ENCODE results near the gene GABARAP. TPM values are rescaled to one million over a fixed set of nuclear protein-coding genes. Genes with fewer than 3 reads are reported as not detected.
A peak's percentile ranks its signal among the peaks of the same experiment; 100 is the strongest.
"Not testable (repeated sequence)": the region's sequence is repeated elsewhere in the genome, so short reads cannot be mapped to it uniquely, and the experiment has no call there.

Gene GABARAP
- total and polyA plus RNA-seq, 7 experiments from 2014 or later, result 214 to 950 (median 296) TPM

DNA sequence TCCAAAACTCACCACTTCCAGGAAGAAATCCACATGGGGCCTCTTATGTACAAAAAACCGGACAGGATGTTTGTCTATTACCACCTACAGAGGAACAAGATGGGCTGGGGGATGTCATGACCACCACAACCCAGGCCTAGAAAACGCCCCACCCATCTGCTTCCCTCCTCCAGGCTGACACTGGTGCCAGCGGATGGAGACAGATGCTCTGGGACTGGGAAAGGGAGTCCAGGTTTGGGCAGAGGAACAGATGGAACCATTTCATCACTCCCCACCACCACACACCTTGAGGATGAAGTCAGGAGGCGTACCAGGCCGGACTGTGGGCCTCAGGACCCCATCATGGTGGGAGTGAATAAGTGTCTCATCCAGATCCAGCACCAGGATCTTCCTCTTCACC lies 4.5 kb upstream of the GABARAP start:
- peaks cover 8 to 35% (median 14%) of the 10 kb centered on the region in 3 experiments for H3K36me3 ChIP-seq (ENCODE audit: control insufficient read depth in 2 of 3, insufficient read depth in 3 of 3, low read length in 3 of 3)
- peak overlapping the region; percentile 20 for H3K27ac ChIP-seq (ENCODE audit: low read depth, low read length)
- no peaks in the 10 kb centered on the region for H3K27me3 ChIP-seq (ENCODE audit: control insufficient read depth in 2 of 2, insufficient read depth in 2 of 2, low read length in 2 of 2)
- H3K4me1 Mint-ChIP-seq, result peaks cover 22 to 51% (median 38%) of the 10 kb centered on the region in 7 donors
- ChIA-PET POLR2A (interaction anchor here (0.6 to 2.5 kb wide), 3 partner anchors 13 to 32 kb away, joined by 3 to 6 read pairs (median 6); partner anchors contain the start of gene DVL2), CTCF (interaction anchor here (2.2 kb wide), 1 partner anchor 23 kb away, joined by 6 read pairs; no protein-coding TSS in a partner anchor)
- peak in 1 of 9 donors; percentile 3 for DNase-seq
- H3K4me1 ChIP-seq (ENCODE audit: control insufficient read depth in 2 of 2, insufficient read depth in 2 of 2, low read length in 2 of 2), result peaks cover 15 to 28% of the 10 kb centered on the region in 2 donors
- no peak overlapping the region for H3K4me3 Mint-ChIP-seq
- H3K4me3 ChIP-seq (ENCODE audit: low read length), result no peak overlapping the region
- peaks cover 0 to 6% (median 0%) of the 10 kb centered on the region in 11 donors for H3K9me3 Mint-ChIP-seq
- H3K27ac Mint-ChIP-seq, result peak overlapping the region in 5 of 9 donors; percentile 0 to 71 (median 20)
- ATAC-seq, result no peak
- H3K9me3 ChIP-seq (ENCODE audit: control insufficient read depth in 2 of 3, low read length in 3 of 3), result no peaks in the 10 kb centered on the region
- H3K36me3 Mint-ChIP-seq, result peaks cover 5 to 21% (median 10%) of the 10 kb centered on the region in 5 donors
- H3K27me3 Mint-ChIP-seq, result peaks cover 0 to 6% (median 0%) of the 10 kb centered on the region in 5 donors
- intact Hi-C loops (cut with micrococcal nuclease), result no loop called here

DNA sequence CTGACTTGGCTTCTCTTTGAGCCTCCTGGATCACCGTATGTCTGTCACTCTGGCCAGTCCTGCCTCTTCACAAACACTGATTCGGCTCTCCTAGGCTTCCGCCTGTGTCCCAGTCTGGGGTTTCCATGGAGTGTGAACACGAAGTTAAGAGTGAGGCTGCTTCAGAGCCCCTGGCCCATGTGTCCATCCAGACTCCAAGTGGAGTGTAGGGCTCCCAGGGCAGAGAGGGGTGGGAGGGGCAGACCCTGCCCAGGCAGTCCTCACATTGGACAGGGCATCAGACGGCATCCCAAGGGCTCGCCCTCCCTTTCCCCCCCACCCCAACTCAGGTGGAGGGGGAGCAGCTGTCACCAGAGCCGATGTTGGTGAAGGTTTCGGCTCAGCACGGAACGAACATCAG lies 1.6 kb upstream of the GABARAP start:
- Mint-ChIP-seq H3K27ac (peak overlapping the region in 8 of 9 donors; percentile 31 to 100 (median 96)), H3K36me3 (peaks cover 5 to 31% (median 19%) of the 10 kb centered on the region in 5 donors), H3K4me3 (peak overlapping the region in 5 of 10 donors; percentile 47 to 95 (median 91)), H3K4me1 (peaks cover 24 to 52% (median 41%) of the 10 kb centered on the region in 7 donors)
- ATAC-seq; H3K27me3 Mint-ChIP-seq; H3K9me3 Mint-ChIP-seq; H3K27me3 ChIP-seq (ENCODE audit: control insufficient read depth in 2 of 2, insufficient read depth in 2 of 2, low read length in 2 of 2); H3K4me3 ChIP-seq (ENCODE audit: low read length); DNase-seq; H3K9me3 ChIP-seq (ENCODE audit: control insufficient read depth in 2 of 3, low read length in 3 of 3); CTCF ChIA-PET: not testable (repeated sequence)
- POLR2A ChIA-PET, result interaction anchor here (1.8 to 6.3 kb wide), 2 partner anchors 6 to 208 kb away, joined by 5 to 78 read pairs; partner anchors contain the start of genes CTDNEP1, ELP5 and SLC16A13
- H3K27ac ChIP-seq (ENCODE audit: low read depth, low read length), result peak overlapping the region; percentile 7
- H3K4me1 ChIP-seq (ENCODE audit: control insufficient read depth in 2 of 2, insufficient read depth in 2 of 2, low read length in 2 of 2), result peaks cover 22 to 31% of the 10 kb centered on the region in 2 donors
- intact Hi-C loops (cut with micrococcal nuclease), result loop anchor here (2.0 to 5.0 kb wide), 3 partner anchors 209 to 592 kb away; partner anchors contain the start of genes C17orf100 (in 1 of the 2) and MED31 (in 1 of the 2)
- H3K36me3 ChIP-seq (ENCODE audit: control insufficient read depth in 2 of 3, insufficient read depth in 3 of 3, low read length in 3 of 3), result peaks cover 13 to 42% (median 21%) of the 10 kb centered on the region in 3 experiments

DNA sequence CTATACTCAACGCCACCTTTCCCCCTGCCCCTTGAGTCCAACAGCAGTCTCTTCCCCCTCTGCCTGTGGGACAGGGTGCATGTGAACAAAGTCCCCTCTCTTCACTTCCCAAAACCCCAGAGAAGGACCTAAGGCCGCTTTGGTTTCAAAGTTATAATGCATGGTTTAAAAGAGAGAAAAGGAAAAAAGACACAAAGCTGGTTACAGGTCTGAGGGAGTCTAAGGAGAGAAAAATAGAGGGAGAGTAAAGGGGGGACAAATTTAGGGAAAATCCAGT lies 1.1 kb upstream of the GABARAP start:
- CTCF ChIA-PET, result no interaction called here
- H3K27ac Mint-ChIP-seq, result peak overlapping the region; percentile 71 to 100 (median 96)
- intact Hi-C loops (cut with micrococcal nuclease), result loop anchor here (2.0 to 5.0 kb wide), 3 partner anchors 209 to 591 kb away; partner anchors contain the start of genes C17orf100 (in 1 of the 2) and MED31 (in 1 of the 2)

DNA sequence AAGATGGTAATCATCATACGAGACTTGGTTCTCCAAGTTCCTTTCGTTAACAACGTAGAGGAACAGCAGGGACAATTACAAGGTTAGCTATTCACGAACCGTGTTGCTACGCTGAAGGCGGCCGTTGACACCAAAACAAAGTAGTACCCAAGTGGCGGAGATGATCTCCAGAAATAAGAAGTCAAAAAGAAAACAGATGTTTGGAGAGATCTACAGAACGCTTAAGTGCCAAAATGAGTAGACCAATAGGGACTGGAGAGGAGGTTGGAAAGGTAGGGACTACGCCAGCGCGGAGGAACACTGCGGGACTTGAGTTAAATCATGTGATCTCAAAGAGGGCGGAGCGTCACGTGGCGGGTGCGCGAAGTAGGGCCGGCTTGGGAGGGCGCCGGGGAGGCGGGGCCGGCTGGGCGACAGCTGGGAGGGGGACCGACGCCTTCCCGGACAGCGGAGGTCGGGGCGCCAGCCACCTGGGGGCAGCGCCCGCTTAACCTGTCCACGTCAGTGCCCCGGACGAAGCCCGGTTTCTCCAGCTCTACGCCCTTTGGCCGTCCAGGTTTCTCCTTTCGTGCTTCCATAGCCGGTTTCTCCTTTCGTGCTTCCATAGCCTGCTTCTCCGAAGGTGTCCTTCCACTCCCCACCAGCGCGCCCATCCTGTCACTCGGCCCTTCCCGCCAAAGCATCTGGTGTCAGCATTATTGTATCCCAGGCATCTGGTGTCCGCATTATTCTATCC lies 636 bp upstream of the GABARAP start:
- H3K36me3 ChIP-seq (ENCODE audit: control insufficient read depth in 2 of 3, insufficient read depth in 3 of 3, low read length in 3 of 3), result peaks cover 13 to 45% (median 21%) of the 10 kb centered on the region in 3 experiments
- Mint-ChIP-seq H3K36me3 (peaks cover 5 to 31% (median 19%) of the 10 kb centered on the region in 5 donors), H3K4me1 (peaks cover 23 to 46% (median 36%) of the 10 kb centered on the region in 7 donors), H3K27me3 (peaks cover 0 to 5% (median 0%) of the 10 kb centered on the region in 5 donors), H3K4me3 (peak overlapping the region; percentile 88 to 98 (median 96)), H3K9me3 (peaks cover 0 to 9% (median 0%) of the 10 kb centered on the region in 11 donors), H3K27ac (peak overlapping the region; percentile 96 to 100 (median 98))
- peak overlapping the region; percentile 100 for H3K4me3 ChIP-seq (ENCODE audit: low read length)
- peak overlapping the region; percentile 92 for H3K27ac ChIP-seq (ENCODE audit: low read depth, low read length)
- no peaks in the 10 kb centered on the region for H3K9me3 ChIP-seq (ENCODE audit: control insufficient read depth in 2 of 3, low read length in 3 of 3)
- peak; percentile 66 for ATAC-seq
- H3K4me1 ChIP-seq (ENCODE audit: control insufficient read depth in 2 of 2, insufficient read depth in 2 of 2, low read length in 2 of 2), result peaks cover 22 to 28% of the 10 kb centered on the region in 2 donors
- ChIA-PET POLR2A (interaction anchor here (0.6 to 14.4 kb wide), 17 partner anchors 7 to 1774 kb away, joined by 3 to 265 read pairs (median 4); partner anchors contain the start of genes ACADVL, ACAP1, CTDNEP1 and DHX33), CTCF (interaction anchor here (0.7 to 1.8 kb wide), 4 partner anchors 9 to 191 kb away, joined by 3 to 6 read pairs (median 4); partner anchors contain the start of genes ACADVL, CTDNEP1, DLG4 and ELP5)
- no peaks in the 10 kb centered on the region for H3K27me3 ChIP-seq (ENCODE audit: control insufficient read depth in 2 of 2, insufficient read depth in 2 of 2, low read length in 2 of 2)
- peak; percentile 85 to 96 (median 94) for DNase-seq
- intact Hi-C loops (cut with micrococcal nuclease), result loop anchor here (2.0 to 5.0 kb wide), 3 partner anchors 208 to 591 kb away; partner anchors contain the start of genes C17orf100 (in 1 of the 2) and MED31 (in 1 of the 2)

More for the DNA sequence above, 1.1 kb upstream of the GABARAP start:
- Mint-ChIP-seq H3K4me1 (peaks cover 23 to 47% (median 37%) of the 10 kb centered on the region in 7 donors), H3K4me3 (peak overlapping the region; percentile 80 to 97 (median 92)), H3K27me3 (peaks cover 0 to 5% (median 0%) of the 10 kb centered on the region in 5 donors), H3K9me3 (peaks cover 0 to 9% (median 0%) of the 10 kb centered on the region in 11 donors), H3K36me3 (peaks cover 5 to 31% (median 19%) of the 10 kb centered on the region in 5 donors)
- H3K4me3 ChIP-seq (ENCODE audit: low read length), result peak overlapping the region; percentile 100
- DNase-seq, result no peak
- H3K27me3 ChIP-seq (ENCODE audit: control insufficient read depth in 2 of 2, insufficient read depth in 2 of 2, low read length in 2 of 2), result no peaks in the 10 kb centered on the region
- peaks cover 13 to 45% (median 21%) of the 10 kb centered on the region in 3 experiments for H3K36me3 ChIP-seq (ENCODE audit: control insufficient read depth in 2 of 3, insufficient read depth in 3 of 3, low read length in 3 of 3)
- POLR2A ChIA-PET, result interaction anchor here (1.0 to 14.4 kb wide), 8 partner anchors 7 to 208 kb away, joined by 3 to 265 read pairs (median 6); partner anchors contain the start of genes ACADVL, ACAP1, CTDNEP1 and DLG4
- no peak for ATAC-seq
- H3K9me3 ChIP-seq (ENCODE audit: control insufficient read depth in 2 of 3, low read length in 3 of 3), result no peaks in the 10 kb centered on the region
- peak overlapping the region; percentile 92 for H3K27ac ChIP-seq (ENCODE audit: low read depth, low read length)
- H3K4me1 ChIP-seq (ENCODE audit: control insufficient read depth in 2 of 2, insufficient read depth in 2 of 2, low read length in 2 of 2), result peaks cover 22 to 28% of the 10 kb centered on the region in 2 donors

DNA sequence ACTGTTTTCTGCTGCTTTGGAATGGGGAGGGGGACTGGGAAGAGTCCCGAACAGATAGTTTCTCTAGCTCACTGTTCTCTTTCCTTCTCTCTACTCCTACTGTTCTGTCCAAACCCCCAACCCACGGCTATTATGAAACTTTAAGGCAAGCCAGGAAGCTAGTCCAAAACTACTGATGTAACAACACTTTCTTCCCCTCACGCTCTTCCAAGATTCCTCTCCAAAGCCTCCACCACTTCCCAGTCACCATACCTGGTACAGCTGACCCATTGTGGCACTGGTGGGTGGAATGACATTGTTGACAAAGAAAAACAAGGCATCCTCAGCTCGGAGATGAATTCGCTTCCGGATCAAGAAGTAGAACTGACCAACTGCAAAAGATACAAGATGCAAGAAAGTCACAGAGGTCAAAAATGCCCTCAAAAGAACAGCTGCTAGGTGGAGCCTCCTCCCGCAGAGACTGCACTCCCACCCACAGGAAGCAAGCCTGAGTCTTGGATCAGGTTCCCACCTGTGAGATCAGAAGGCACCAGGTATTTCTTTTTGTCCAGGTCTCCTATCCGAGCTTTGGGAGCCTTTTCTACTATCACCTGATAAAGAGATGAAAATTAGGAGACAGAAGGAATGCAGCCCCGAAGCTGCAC lies 1.0 kb downstream of the GABARAP start:
- H3K27ac ChIP-seq (ENCODE audit: low read depth, low read length), result peak overlapping the region; percentile 92
- H3K36me3 ChIP-seq (ENCODE audit: control insufficient read depth in 2 of 3, insufficient read depth in 3 of 3, low read length in 3 of 3), result peaks cover 8 to 44% (median 19%) of the 10 kb centered on the region in 3 experiments
- peaks cover 7 to 31% (median 21%) of the 10 kb centered on the region in 5 donors for H3K36me3 Mint-ChIP-seq
- ATAC-seq (no peak), DNase-seq (no peak)
- peaks cover 0 to 9% (median 0%) of the 10 kb centered on the region in 11 donors for H3K9me3 Mint-ChIP-seq
- peaks cover 0 to 5% (median 0%) of the 10 kb centered on the region in 5 donors for H3K27me3 Mint-ChIP-seq
- peaks cover 22 to 37% of the 10 kb centered on the region in 2 donors for H3K4me1 ChIP-seq (ENCODE audit: control insufficient read depth in 2 of 2, insufficient read depth in 2 of 2, low read length in 2 of 2)
- H3K27me3 ChIP-seq (ENCODE audit: control insufficient read depth in 2 of 2, insufficient read depth in 2 of 2, low read length in 2 of 2), result no peaks in the 10 kb centered on the region
- intact Hi-C loops (cut with micrococcal nuclease), result loop anchor here in 1 of 2 donors (5.0 kb wide), 1 partner anchor 589 kb away; the partner anchor contains the start of genes C17orf100 and MED31
- CTCF ChIA-PET, result interaction anchor here (0.7 to 1.8 kb wide), 3 partner anchors 10 to 274 kb away, joined by 3 to 6 read pairs (median 4); partner anchors contain the start of genes ACADVL, CTDNEP1, DLG4 and ELP5
- H3K9me3 ChIP-seq (ENCODE audit: control insufficient read depth in 2 of 3, low read length in 3 of 3), result no peaks in the 10 kb centered on the region
- peak overlapping the region; percentile 88 to 98 (median 96) for H3K4me3 Mint-ChIP-seq
- peak overlapping the region; percentile 96 to 100 (median 98) for H3K27ac Mint-ChIP-seq
- POLR2A ChIA-PET, result interaction anchor here (0.7 to 14.4 kb wide), 9 partner anchors 9 to 446 kb away, joined by 3 to 265 read pairs (median 13); partner anchors contain the start of genes ACADVL, ACAP1, CTDNEP1 and DLG4
- H3K4me1 Mint-ChIP-seq, result peaks cover 31 to 51% (median 46%) of the 10 kb centered on the region in 7 donors
- H3K4me3 ChIP-seq (ENCODE audit: low read length), result peak overlapping the region; percentile 100

Data from naive thymus-derived CD4-positive, alpha-beta T cell (primary cell).